Mesenchymal stem cell (in vitro differentiated cells and primary cell): ENCODE results near the gene NPHP4.

Experiments used
- DNase-seq: peaks from one replicate; pipeline ENCODE4 v3.0.0-alpha.2; 2013
- H2AFZ ChIP-seq: one replicate; pipeline ENCODE4 v1.6.1; 2013; ENCODE audit warnings: low read depth, mild to moderate bottlenecking, control low read depth, inconsistent platforms, low read length, moderate library complexity
- H2AK5ac ChIP-seq: 2 replicates; pipeline ENCODE4 v1.6.1; 2013; ENCODE audit warnings: low read length, moderate library complexity, mild to moderate bottlenecking, inconsistent platforms; ENCODE audit not compliant: severe bottlenecking
- H2BK120ac ChIP-seq: one replicate; pipeline ENCODE4 v1.6.1; 2013; ENCODE audit warnings: low read depth, mild to moderate bottlenecking, inconsistent platforms, low read length, moderate library complexity
- H2BK12ac ChIP-seq, 2 experiments: one replicate each; pipeline ENCODE4 v1.6.1; 2013; ENCODE audit warnings: inconsistent platforms in 2 of 2, low read length in 2 of 2, mild to moderate bottlenecking in 2 of 2, moderate library complexity in 2 of 2, control low read depth in 1 of 2
- H2BK15ac ChIP-seq: one replicate; pipeline ENCODE4 v1.6.1; 2013; ENCODE audit warnings: mild to moderate bottlenecking, low read depth, inconsistent platforms; ENCODE audit not compliant: poor library complexity, severe bottlenecking
- H2BK5ac ChIP-seq: 2 replicates; pipeline ENCODE4 v1.6.1; 2013; ENCODE audit warnings: low read depth, mild to moderate bottlenecking, low read length, control low read depth, inconsistent platforms; ENCODE audit not compliant: poor library complexity, severe bottlenecking
- H3K14ac ChIP-seq, 2 experiments: one replicate each; pipeline ENCODE4 v1.6.1; 2013; ENCODE audit warnings: inconsistent platforms in 2 of 2, low read length in 2 of 2, control low read depth in 1 of 2, mild to moderate bottlenecking in 1 of 2, moderate library complexity in 1 of 2
- H3K18ac ChIP-seq, 2 experiments: one replicate each; pipeline ENCODE4 v1.6.1; 2013; ENCODE audit warnings: inconsistent platforms in 2 of 2, low read length in 2 of 2, control low read depth in 1 of 2, low read depth in 1 of 2, mild to moderate bottlenecking in 1 of 2
- H3K23ac ChIP-seq, 2 experiments: one replicate each; pipeline ENCODE4 v1.6.1; 2013; ENCODE audit warnings: inconsistent platforms in 2 of 2, low read length in 2 of 2, mild to moderate bottlenecking in 2 of 2, moderate library complexity in 2 of 2, control low read depth in 1 of 2
- H3K27ac ChIP-seq: 2 replicates; pipeline ENCODE4 v1.5.1; 2013; ENCODE audit warnings: mild to moderate bottlenecking, moderate library complexity, low read length, control low read depth, inconsistent platforms; ENCODE audit not compliant: poor library complexity, severe bottlenecking
- H3K27me3 ChIP-seq, 2 experiments: 2 replicates each; pipeline versions ENCODE4 v1.6.1 to v1.7.0; 2013; ENCODE audit warnings: low read length in 2 of 2, mild to moderate bottlenecking in 2 of 2, moderate library complexity in 2 of 2, control low read depth in 1 of 2, inconsistent platforms in 1 of 2; ENCODE audit not compliant: control insufficient read depth in 1 of 2, insufficient read depth in 1 of 2
- H3K36me3 ChIP-seq, 2 experiments: 2 replicates each; pipeline versions ENCODE4 v1.6.1 to v1.7.0; 2013; ENCODE audit warnings: low read length in 2 of 2, control low read depth in 1 of 2, inconsistent platforms in 1 of 2, low read depth in 1 of 2, mild to moderate bottlenecking in 1 of 2; ENCODE audit not compliant: insufficient read depth in 2 of 2, control insufficient read depth in 1 of 2
- H3K4ac ChIP-seq, 2 experiments: one replicate each; pipeline ENCODE4 v1.6.1; 2013; ENCODE audit warnings: inconsistent platforms in 2 of 2, low read length in 2 of 2, mild to moderate bottlenecking in 2 of 2, moderate library complexity in 2 of 2, control low read depth in 1 of 2, low read depth in 1 of 2
- H3K4me1 ChIP-seq: 2 replicates; pipeline ENCODE4 v1.6.1; 2013; ENCODE audit warnings: low read depth, low read length, control low read depth; ENCODE audit not compliant: control insufficient read depth, insufficient read depth
- H3K4me2 ChIP-seq: 2 replicates; pipeline ENCODE4 v1.6.1; 2013; ENCODE audit warnings: low read length, mild to moderate bottlenecking, inconsistent platforms; ENCODE audit not compliant: poor library complexity, severe bottlenecking
- H3K4me3 ChIP-seq, 2 experiments: 2 replicates each; pipeline versions ENCODE4 v1.5.1 to v1.7.0; 2013; ENCODE audit warnings: low read length in 2 of 2, mild to moderate bottlenecking in 2 of 2, control low read depth in 1 of 2, low read depth in 1 of 2; ENCODE audit not compliant: insufficient read depth in 1 of 2
- H3K79me1 ChIP-seq: replicated peaks from 2 replicates; pipeline ENCODE4 v1.6.1; 2013; ENCODE audit warnings: mild to moderate bottlenecking, control low read depth, low read length, inconsistent platforms; ENCODE audit not compliant: poor library complexity, severe bottlenecking
- H3K9ac ChIP-seq: 2 replicates; pipeline ENCODE4 v1.7.0; 2013; ENCODE audit warnings: mild to moderate bottlenecking, low read length, moderate library complexity
- H3K9me3 ChIP-seq: 2 replicates; pipeline ENCODE4 v1.7.0; 2013; ENCODE audit warnings: mild to moderate bottlenecking, low read length; ENCODE audit not compliant: control insufficient read depth
- H4K8ac ChIP-seq: one replicate; pipeline ENCODE4 v1.6.1; 2013; ENCODE audit warnings: inconsistent platforms, mild to moderate bottlenecking, low read length, moderate library complexity
- H4K91ac ChIP-seq: one replicate; pipeline ENCODE4 v1.6.1; 2013; ENCODE audit warnings: mild to moderate bottlenecking, low read length, inconsistent platforms
- WGBS: methylation state at CpG from one replicate; pipeline ENCODE4 v1.1.7; 2013; ENCODE audit warnings: mixed read lengths; 5-methylcytosine and 5-hydroxymethylcytosine counted together

NPHP4 gene

GRCh38 chr1:5918275-5918649, 74.0 kb downstream of the NPHP4 start:
- Histone ChIP-seq H3K9ac (no peak overlapping the region), H3K4me2 (no peak overlapping the region), H3K36me3 (peaks cover 0 to 8% of the 10 kb centered on the region in 2 experiments), H3K27me3 (no peaks in the 10 kb centered on the region), H3K23ac (no peak overlapping the region), H3K27ac (no peak overlapping the region), H2BK12ac (no peak overlapping the region), H2BK120ac (no peak overlapping the region), H3K18ac (no peak overlapping the region), H2BK15ac (no peak overlapping the region), H4K8ac (no peak overlapping the region), H3K4me1 (peaks cover 13% of the 10 kb centered on the region), H3K9me3 (no peaks in the 10 kb centered on the region), H3K4me3 (no peak overlapping the region), H2BK5ac (no peak overlapping the region), H4K91ac (no peak overlapping the region), H3K79me1 (peaks cover 2% of the 10 kb centered on the region), H3K14ac (no peak overlapping the region), H2AFZ (no peak overlapping the region), H2AK5ac (no peak overlapping the region), H3K4ac (no peak overlapping the region)
- no peak for DNase-seq
- WGBS, result 88% methylated on average over 1 of the region's 2 CpGs

- H3K9me3 ChIP-seq, result no peaks in the 10 kb centered on the region
These were observed 74.5 kb downstream of the NPHP4 start for GRCh38 chr1:5917591-5918274.

GRCh38 chr1:5917281-5917590, 75.0 kb downstream of the NPHP4 start:
- no peak overlapping the region for H4K8ac ChIP-seq
- H2BK120ac ChIP-seq, result no peak overlapping the region
- no peak overlapping the region for H3K18ac ChIP-seq
- no peak overlapping the region for H2BK5ac ChIP-seq
- no peak overlapping the region for H3K27ac ChIP-seq
- no peak overlapping the region for H3K4ac ChIP-seq
- no peaks in the 10 kb centered on the region for H3K9me3 ChIP-seq
- H2BK15ac ChIP-seq, result no peak overlapping the region
- no peak overlapping the region for H2AFZ ChIP-seq
- H3K79me1 ChIP-seq, result peaks cover 2% of the 10 kb centered on the region
- H3K36me3 ChIP-seq, result peaks cover 0 to 8% of the 10 kb centered on the region in 2 experiments
- H3K4me2 ChIP-seq, result no peak overlapping the region
- H4K91ac ChIP-seq, result no peak overlapping the region
- H3K4me1 ChIP-seq, result peaks cover 13% of the 10 kb centered on the region
- H3K4me3 ChIP-seq, result no peak overlapping the region
- H3K23ac ChIP-seq, result no peak overlapping the region
- no peak overlapping the region for H2AK5ac ChIP-seq
- no peaks in the 10 kb centered on the region for H3K27me3 ChIP-seq
- no peak overlapping the region for H3K14ac ChIP-seq
- WGBS, result 89% methylated on average over 1 of the region's 3 CpGs
- no peak for DNase-seq
- no peak overlapping the region for H3K9ac ChIP-seq
- H2BK12ac ChIP-seq, result no peak overlapping the region

More at GRCh38 chr1:5917591-5918274, 74.5 kb downstream of the NPHP4 start:
- Histone ChIP-seq H3K23ac (no peak overlapping the region), H2AK5ac (no peak overlapping the region), H2BK12ac (no peak overlapping the region), H2BK15ac (no peak overlapping the region), H3K4me3 (no peak overlapping the region), H2BK120ac (no peak overlapping the region), H2BK5ac (no peak overlapping the region), H3K9ac (no peak overlapping the region), H3K14ac (no peak overlapping the region), H4K8ac (no peak overlapping the region), H3K4me2 (no peak overlapping the region), H4K91ac (no peak overlapping the region), H3K4me1 (peaks cover 13% of the 10 kb centered on the region), H3K4ac (no peak overlapping the region), H3K79me1 (peaks cover 2% of the 10 kb centered on the region), H3K27me3 (no peaks in the 10 kb centered on the region), H3K36me3 (peaks cover 0 to 8% of the 10 kb centered on the region in 2 experiments), H2AFZ (no peak overlapping the region), H3K27ac (no peak overlapping the region), H3K18ac (no peak overlapping the region)
- WGBS, result 92% methylated on average over 13 of the region's 14 CpGs
- no peak for DNase-seq

- Histone ChIP-seq H3K36me3 (peaks cover 0 to 10% of the 10 kb centered on the region in 2 experiments), H3K18ac (no peak overlapping the region), H3K27me3 (no peaks in the 10 kb centered on the region), H3K4me1 (peaks cover 13% of the 10 kb centered on the region), H3K9ac (no peak overlapping the region), H3K4me2 (no peak overlapping the region), H2AK5ac (no peak overlapping the region), H3K27ac (no peak overlapping the region), H2BK15ac (no peak overlapping the region), H3K14ac (no peak overlapping the region), H4K8ac (no peak overlapping the region), H3K79me1 (peaks cover 2% of the 10 kb centered on the region), H2BK5ac (no peak overlapping the region), H3K23ac (no peak overlapping the region), H3K4me3 (no peak overlapping the region), H2AFZ (no peak overlapping the region), H3K4ac (no peak overlapping the region), H2BK12ac (no peak overlapping the region), H3K9me3 (no peaks in the 10 kb centered on the region), H2BK120ac (no peak overlapping the region), H4K91ac (no peak overlapping the region)
- no peak for DNase-seq
- 95% methylated on average over 10 of the region's 10 CpGs for WGBS
These were observed 75.5 kb downstream of the NPHP4 start for GRCh38 chr1:5916572-5917280.
